Hepatocyte (in vitro differentiated cells): ENCODE results near the gene SLC32A1. TPM values are rescaled to one million over a fixed set of nuclear protein-coding genes. Genes with fewer than 3 reads are reported as not detected.

ENCODE experiments used
- DNase-seq: peaks from one replicate; pipeline ENCODE4 v3.0.0-alpha.2; 2016; ENCODE audit warnings: low spot score
- H2AFZ ChIP-seq: fragments of 200-600 bp; sonication (generic); 2 replicates; pipeline ENCODE4 v1.6.0; 2016; ENCODE audit warnings: antibody characterized with exemption, mild to moderate bottlenecking
- H3K27ac ChIP-seq: fragments of 200-600 bp; sonication (generic); 2 replicates; pipeline ENCODE4 v1.5.1; 2016; ENCODE audit warnings: mild to moderate bottlenecking
- H3K27me3 ChIP-seq: fragments of 200-600 bp; sonication (generic); 2 replicates; pipeline ENCODE4 v1.6.1; 2016
- H3K36me3 ChIP-seq: fragments of 200-600 bp; sonication (generic); replicated peaks from 2 replicates; pipeline ENCODE4 v1.5.1; 2016; ENCODE audit warnings: low read depth; ENCODE audit not compliant: insufficient read depth
- H3K4me1 ChIP-seq: fragments of 200-600 bp; sonication (generic); 2 replicates; pipeline ENCODE4 v1.5.1; 2016; ENCODE audit warnings: mild to moderate bottlenecking, moderate library complexity; ENCODE audit not compliant: insufficient read depth
- H3K4me2 ChIP-seq: fragments of 200-600 bp; sonication (generic); 2 replicates; pipeline ENCODE4 v1.6.0; 2016
- H3K4me3 ChIP-seq: fragments of 200-600 bp; sonication (generic); 2 replicates; pipeline ENCODE4 v1.5.1; 2016; ENCODE audit warnings: mild to moderate bottlenecking
- H3K79me2 ChIP-seq: fragments of 200-600 bp; sonication (generic); 2 replicates; pipeline ENCODE4 v1.6.0; 2017; ENCODE audit warnings: mild to moderate bottlenecking
- H3K9me2 ChIP-seq: fragments of 200-600 bp; sonication (generic); replicated peaks from 2 replicates; pipeline ENCODE4 v1.6.0; 2017; ENCODE audit warnings: mild to moderate bottlenecking; ENCODE audit not compliant: insufficient read depth
- H3K9me3 ChIP-seq: fragments of 200-600 bp; sonication (generic); 2 replicates; pipeline ENCODE4 v1.5.1; 2016; ENCODE audit warnings: low read depth, mild to moderate bottlenecking
- H4K20me1 ChIP-seq: fragments of 200-600 bp; sonication (generic); 2 replicates; pipeline ENCODE4 v1.6.0; 2016; ENCODE audit warnings: mild to moderate bottlenecking; ENCODE audit not compliant: insufficient read depth, poor library complexity, severe bottlenecking
- CTCF ChIP-seq: fragments of 200-600 bp; sonication (generic); IDR thresholded peaks from 2 replicates; pipeline ENCODE4 v1.5.1; 2016; ENCODE audit warnings: antibody characterized with exemption, mild to moderate bottlenecking; ENCODE audit not compliant: poor library complexity
- EZH2 ChIP-seq: fragments of 200-600 bp; sonication (generic); IDR thresholded peaks from 2 replicates; pipeline ENCODE4 v1.6.1; 2016; ENCODE audit warnings: antibody characterized with exemption, mild to moderate bottlenecking, borderline replicate concordance
- EZH2phosphoT487 ChIP-seq: fragments of 200-600 bp; sonication (generic); IDR thresholded peaks from one replicate; pipeline ENCODE4 v1.6.1; 2018; ENCODE audit warnings: antibody characterized with exemption, mild to moderate bottlenecking, low read depth, moderate library complexity; ENCODE audit not compliant: unreplicated experiment, severe bottlenecking
- WGBS: methylation state at CpG from one replicate; pipeline ENCODE4 v1.1.6; 2016; ENCODE audit warnings: low lambda C conversion rate; ENCODE audit errors: missing lambda C conversion rate; 5-methylcytosine and 5-hydroxymethylcytosine counted together
- polyA plus RNA-seq: library from polyadenylated mRNA; unstranded; fragments of >200 nt; fragmentation: Nextera tagmentation; extraction: Ambion mirVana; gene quantifications from 2 replicates; pipeline ENCODE4 v1.2.1, GENCODE V29; 2016
- total RNA-seq: library from RNA; depleted of rRNA; stranded (reverse); fragments of >200 nt; gene quantifications from 2 replicates; pipeline ENCODE4 v1.2.3, GENCODE V29; 2014

SLC32A1 gene
- total and polyA plus RNA-seq, 2 experiments from 2014 or later = not detected

- peak; percentile 54 for DNase-seq
- peaks cover 2% of the 10 kb centered on the region for H4K20me1 ChIP-seq
- H3K4me2 ChIP-seq = no peak overlapping the region
- H3K27ac ChIP-seq = no peak overlapping the region
- H3K4me3 ChIP-seq = no peak overlapping the region
- peaks cover 6% of the 10 kb centered on the region for H3K4me1 ChIP-seq
- no peaks in the 10 kb centered on the region for H3K27me3 ChIP-seq
- H3K9me3 ChIP-seq = no peaks in the 10 kb centered on the region
- no peak overlapping the region for H2AFZ ChIP-seq
- 57% methylated on average over 5 of the region's 5 CpGs for WGBS
- peaks cover 17% of the 10 kb centered on the region for H3K79me2 ChIP-seq
- no peaks in the 10 kb centered on the region for H3K9me2 ChIP-seq
- no peaks in the 10 kb centered on the region for H3K36me3 ChIP-seq
- TF ChIP-seq CTCF = peak; percentile 74
- TF ChIP-seq EZH2 = no peak
Measured at GRCh38 chr20:38751360-38751976, 27.2 kb downstream of the SLC32A1 start.

- Histone ChIP-seq H3K36me3 (no peaks in the 10 kb centered on the region), H3K4me1 (peaks cover 6% of the 10 kb centered on the region), H3K27ac (no peak overlapping the region), H4K20me1 (peaks cover 2% of the 10 kb centered on the region), H3K9me3 (no peaks in the 10 kb centered on the region), H3K79me2 (peaks cover 17% of the 10 kb centered on the region), H3K4me3 (no peak overlapping the region), H3K4me2 (no peak overlapping the region), H3K27me3 (no peaks in the 10 kb centered on the region), H2AFZ (no peak overlapping the region), H3K9me2 (no peaks in the 10 kb centered on the region)
- 94% methylated on average over 4 of the region's 4 CpGs for WGBS
- DNase-seq = no peak
- no peak for TF ChIP-seq EZH2
- no peak for TF ChIP-seq EZH2phosphoT487
- TF ChIP-seq CTCF = no peak
Measured at GRCh38 chr20:38752029-38752428, 27.7 kb downstream of the SLC32A1 start.

GRCh38 chr20:38754924-38755323 lies 30.6 kb downstream of the SLC32A1 start:
- H3K79me2 ChIP-seq = peaks cover 7% of the 10 kb centered on the region
- H3K36me3 ChIP-seq = no peaks in the 10 kb centered on the region

More at GRCh38 chr20:38754924-38755323, 30.6 kb downstream of the SLC32A1 start:
- DNase-seq = no peak
- Histone ChIP-seq H3K27me3 (no peaks in the 10 kb centered on the region), H3K4me1 (no peaks in the 10 kb centered on the region), H3K27ac (no peak overlapping the region), H3K9me3 (no peaks in the 10 kb centered on the region), H3K4me2 (no peak overlapping the region), H4K20me1 (peaks cover 1% of the 10 kb centered on the region), H2AFZ (no peak overlapping the region), H3K4me3 (no peak overlapping the region), H3K9me2 (no peaks in the 10 kb centered on the region)
- 89% methylated on average over 13 of the region's 13 CpGs for WGBS
- TF ChIP-seq EZH2 (no peak), EZH2phosphoT487 (no peak), CTCF (no peak)
